Mesothelial cell of epicardium (in vitro differentiated cells): ENCODE measurements around the gene WDHD1. TPM values are rescaled to one million over a fixed set of nuclear protein-coding genes. Genes with fewer than 3 reads are reported as not detected.
A peak's percentile ranks its signal among the peaks of the same experiment; 100 is the strongest.

Experiments
- DNase-seq, 2 experiments: peaks; one replicate each; pipeline ENCODE4 v3.0.0; 2021; ENCODE audit warnings: low spot score in 2 of 2; ENCODE audit not compliant: unreplicated experiment in 2 of 2
- H3K27ac Mint-ChIP-seq: 2 replicates; pipeline ENCODE4 v1.8.0; 2021; ENCODE audit warnings: mixed read lengths
- H3K27me3 Mint-ChIP-seq: 2 replicates; pipeline ENCODE4 v1.8.0; 2021; ENCODE audit warnings: low read depth, mixed read lengths
- H3K36me3 Mint-ChIP-seq: 2 replicates; pipeline ENCODE4 v1.8.0; 2021; ENCODE audit warnings: mixed read lengths
- H3K4me1 Mint-ChIP-seq: 2 replicates; pipeline ENCODE4 v1.8.0; 2021; ENCODE audit warnings: mixed read lengths
- H3K4me3 Mint-ChIP-seq: 2 replicates; pipeline ENCODE4 v1.8.0; 2021; ENCODE audit warnings: mild to moderate bottlenecking, moderate library complexity, mixed read lengths
- H3K9me3 Mint-ChIP-seq: 2 replicates; pipeline ENCODE4 v1.8.0; 2021; ENCODE audit warnings: mixed read lengths
- total RNA-seq: library from RNA; stranded (reverse); gene quantifications from 3 replicates; pipeline ENCODE4 v1.2.1, GENCODE V29; 2021
- TF ChIP-seq, protein P1 (sequence below): fragments of 200-600 bp; sonication (generic); IDR thresholded peaks from one replicate; pipeline ENCODE4 v1.5.0; 2021; ENCODE audit warnings: antibody characterized with exemption; ENCODE audit not compliant: unreplicated experiment

WDHD1 gene, protein sequence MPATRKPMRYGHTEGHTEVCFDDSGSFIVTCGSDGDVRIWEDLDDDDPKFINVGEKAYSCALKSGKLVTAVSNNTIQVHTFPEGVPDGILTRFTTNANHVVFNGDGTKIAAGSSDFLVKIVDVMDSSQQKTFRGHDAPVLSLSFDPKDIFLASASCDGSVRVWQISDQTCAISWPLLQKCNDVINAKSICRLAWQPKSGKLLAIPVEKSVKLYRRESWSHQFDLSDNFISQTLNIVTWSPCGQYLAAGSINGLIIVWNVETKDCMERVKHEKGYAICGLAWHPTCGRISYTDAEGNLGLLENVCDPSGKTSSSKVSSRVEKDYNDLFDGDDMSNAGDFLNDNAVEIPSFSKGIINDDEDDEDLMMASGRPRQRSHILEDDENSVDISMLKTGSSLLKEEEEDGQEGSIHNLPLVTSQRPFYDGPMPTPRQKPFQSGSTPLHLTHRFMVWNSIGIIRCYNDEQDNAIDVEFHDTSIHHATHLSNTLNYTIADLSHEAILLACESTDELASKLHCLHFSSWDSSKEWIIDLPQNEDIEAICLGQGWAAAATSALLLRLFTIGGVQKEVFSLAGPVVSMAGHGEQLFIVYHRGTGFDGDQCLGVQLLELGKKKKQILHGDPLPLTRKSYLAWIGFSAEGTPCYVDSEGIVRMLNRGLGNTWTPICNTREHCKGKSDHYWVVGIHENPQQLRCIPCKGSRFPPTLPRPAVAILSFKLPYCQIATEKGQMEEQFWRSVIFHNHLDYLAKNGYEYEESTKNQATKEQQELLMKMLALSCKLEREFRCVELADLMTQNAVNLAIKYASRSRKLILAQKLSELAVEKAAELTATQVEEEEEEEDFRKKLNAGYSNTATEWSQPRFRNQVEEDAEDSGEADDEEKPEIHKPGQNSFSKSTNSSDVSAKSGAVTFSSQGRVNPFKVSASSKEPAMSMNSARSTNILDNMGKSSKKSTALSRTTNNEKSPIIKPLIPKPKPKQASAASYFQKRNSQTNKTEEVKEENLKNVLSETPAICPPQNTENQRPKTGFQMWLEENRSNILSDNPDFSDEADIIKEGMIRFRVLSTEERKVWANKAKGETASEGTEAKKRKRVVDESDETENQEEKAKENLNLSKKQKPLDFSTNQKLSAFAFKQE
- 15.5 to 16.9 TPM (median 16.1 TPM) in 3 replicates for total RNA-seq

DNA sequence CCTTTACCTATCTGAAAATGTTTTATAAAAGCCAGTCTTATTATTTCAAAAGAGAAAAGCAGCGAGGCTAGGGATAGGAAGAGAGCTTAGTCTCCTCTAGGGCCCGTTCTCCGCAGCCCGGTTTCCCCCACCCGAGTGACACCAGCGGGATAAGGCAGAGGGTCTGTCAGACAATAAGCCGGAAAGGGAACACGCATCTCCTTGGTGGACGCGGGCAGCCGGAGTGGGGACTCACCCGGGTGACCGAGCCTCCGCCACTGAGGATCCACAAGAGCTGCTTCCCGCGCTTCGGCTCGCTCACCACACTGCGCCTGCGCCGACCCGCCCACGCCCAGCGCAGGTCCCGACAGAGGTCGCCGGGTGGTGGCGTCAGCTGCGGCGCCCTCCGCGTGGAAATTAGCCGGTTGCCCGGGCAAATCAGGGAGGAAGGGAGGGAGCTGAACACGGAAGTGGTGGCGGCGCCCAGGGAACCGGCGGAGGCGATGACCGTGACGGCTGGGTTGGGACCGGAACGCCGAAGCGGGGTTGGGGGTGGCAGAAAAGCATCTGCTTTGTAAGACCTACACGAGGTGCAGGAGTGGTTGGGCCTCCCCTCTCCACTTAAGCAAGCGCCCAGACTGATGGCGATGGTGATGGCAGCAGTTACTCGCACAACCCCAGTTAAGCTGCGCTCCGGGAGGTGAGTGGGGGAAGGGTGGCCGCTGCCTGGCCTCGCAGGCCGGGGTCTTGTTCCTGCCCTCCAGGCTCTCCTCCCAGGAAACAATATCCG is at the start of gene WDHD1, which contains the start of gene SOCS4:
Gene WDHD1 (minus strand): TSS at position 307 of the 769 bp plus-strand sequence. CDS start 312 bp downstream, outside the sequence.
Gene SOCS4 (plus strand): TSS at position 444 of the 769 bp plus-strand sequence. CDS start 15,806 bp downstream, outside the sequence.
- peaks cover 42% of the 10 kb centered on the region for H3K4me1 Mint-ChIP-seq
- DNase-seq = peak; percentile 89 to 93
- no peaks in the 10 kb centered on the region for H3K9me3 Mint-ChIP-seq
- peak within 1 kb of the TSS; percentile 91 for H3K4me3 Mint-ChIP-seq
- peaks cover 1% of the 10 kb centered on the region for H3K36me3 Mint-ChIP-seq
- H3K27ac Mint-ChIP-seq = peak within 1 kb of the TSS; percentile 86
- H3K27me3 Mint-ChIP-seq = no peaks in the 10 kb centered on the region
- TF ChIP-seq, protein P1, sequence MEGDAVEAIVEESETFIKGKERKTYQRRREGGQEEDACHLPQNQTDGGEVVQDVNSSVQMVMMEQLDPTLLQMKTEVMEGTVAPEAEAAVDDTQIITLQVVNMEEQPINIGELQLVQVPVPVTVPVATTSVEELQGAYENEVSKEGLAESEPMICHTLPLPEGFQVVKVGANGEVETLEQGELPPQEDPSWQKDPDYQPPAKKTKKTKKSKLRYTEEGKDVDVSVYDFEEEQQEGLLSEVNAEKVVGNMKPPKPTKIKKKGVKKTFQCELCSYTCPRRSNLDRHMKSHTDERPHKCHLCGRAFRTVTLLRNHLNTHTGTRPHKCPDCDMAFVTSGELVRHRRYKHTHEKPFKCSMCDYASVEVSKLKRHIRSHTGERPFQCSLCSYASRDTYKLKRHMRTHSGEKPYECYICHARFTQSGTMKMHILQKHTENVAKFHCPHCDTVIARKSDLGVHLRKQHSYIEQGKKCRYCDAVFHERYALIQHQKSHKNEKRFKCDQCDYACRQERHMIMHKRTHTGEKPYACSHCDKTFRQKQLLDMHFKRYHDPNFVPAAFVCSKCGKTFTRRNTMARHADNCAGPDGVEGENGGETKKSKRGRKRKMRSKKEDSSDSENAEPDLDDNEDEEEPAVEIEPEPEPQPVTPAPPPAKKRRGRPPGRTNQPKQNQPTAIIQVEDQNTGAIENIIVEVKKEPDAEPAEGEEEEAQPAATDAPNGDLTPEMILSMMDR = no peak

DNA sequence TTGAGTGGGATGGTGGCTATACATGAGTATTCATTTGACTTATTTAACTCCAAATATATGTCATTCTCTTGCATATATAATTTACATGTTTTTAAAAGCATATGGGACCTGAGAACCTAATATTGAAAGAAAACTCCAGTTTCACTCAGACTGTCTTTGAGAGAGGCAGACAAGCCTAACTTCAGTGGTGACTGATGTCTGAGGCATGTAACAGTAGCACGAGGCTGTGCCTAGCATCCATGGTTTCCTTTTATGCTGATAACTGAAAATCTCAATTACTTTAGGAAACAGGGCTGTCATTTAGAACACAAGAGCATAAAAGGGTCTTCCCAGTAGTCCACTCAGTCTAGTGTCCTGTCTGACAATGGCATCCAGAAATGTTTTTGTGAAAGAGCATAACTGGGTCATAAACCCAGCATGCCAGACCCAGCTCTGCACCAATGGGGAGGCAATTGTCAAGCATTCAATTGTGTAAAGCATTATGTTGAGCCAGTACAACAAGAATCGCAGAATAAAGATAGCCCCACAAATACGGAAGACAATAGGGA is 48.8 kb upstream of the WDHD1 start:
- no peak overlapping the region for H3K4me3 Mint-ChIP-seq
- no peak overlapping the region for H3K27ac Mint-ChIP-seq
- no peaks in the 10 kb centered on the region for H3K27me3 Mint-ChIP-seq
- peaks cover 37% of the 10 kb centered on the region for H3K4me1 Mint-ChIP-seq
- TF ChIP-seq, protein P1 = no peak
- H3K9me3 Mint-ChIP-seq = no peaks in the 10 kb centered on the region
- H3K36me3 Mint-ChIP-seq = no peaks in the 10 kb centered on the region
- no peak for DNase-seq

DNA sequence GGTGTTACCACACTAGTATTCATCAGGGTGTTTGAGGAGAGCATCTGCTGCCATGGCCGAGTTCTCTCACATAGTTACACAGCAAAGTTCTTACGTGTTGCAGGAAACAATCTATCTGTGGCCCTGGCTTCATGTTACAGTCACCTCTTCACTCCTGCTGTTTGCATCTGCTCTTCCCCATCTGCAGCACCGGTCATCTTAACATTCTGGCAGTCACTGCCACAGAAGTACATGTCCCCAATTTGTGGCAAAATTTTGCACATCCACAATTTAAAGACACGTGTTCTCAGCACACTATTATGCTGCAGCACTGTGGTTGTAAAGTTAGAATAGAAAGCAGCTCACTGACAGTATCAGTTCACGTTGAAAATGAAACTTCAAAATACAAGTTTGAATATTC is 47.8 kb upstream of the WDHD1 start:
- DNase-seq = no peak
- H3K4me3 Mint-ChIP-seq = no peak overlapping the region
- H3K27me3 Mint-ChIP-seq = no peaks in the 10 kb centered on the region
- no peaks in the 10 kb centered on the region for H3K36me3 Mint-ChIP-seq
- H3K27ac Mint-ChIP-seq = no peak overlapping the region
- TF ChIP-seq, protein P1 = no peak
- peaks cover 37% of the 10 kb centered on the region for H3K4me1 Mint-ChIP-seq
- no peaks in the 10 kb centered on the region for H3K9me3 Mint-ChIP-seq

DNA sequence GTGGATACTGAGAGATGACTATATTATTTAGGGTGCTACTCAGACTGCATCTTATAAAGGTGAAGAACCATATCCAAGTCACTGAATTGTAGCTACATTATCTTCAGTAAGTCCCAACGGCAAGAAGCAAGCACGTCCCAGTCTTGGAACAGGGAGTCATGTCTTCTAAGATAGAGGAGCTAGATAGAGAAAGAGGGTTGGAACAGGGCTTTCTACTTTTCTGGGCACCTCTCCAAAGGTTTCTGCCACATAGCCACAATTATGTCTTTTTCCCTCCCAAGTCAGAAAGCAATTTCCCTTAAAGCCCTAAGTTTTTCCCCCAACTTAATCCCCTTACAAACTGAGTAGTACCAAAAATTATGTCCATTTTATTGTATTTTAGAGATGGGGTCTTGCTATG is 47.0 kb upstream of the WDHD1 start:
- no peaks in the 10 kb centered on the region for H3K9me3 Mint-ChIP-seq
- H3K27ac Mint-ChIP-seq = no peak overlapping the region
- no peaks in the 10 kb centered on the region for H3K27me3 Mint-ChIP-seq
- no peak overlapping the region for H3K4me3 Mint-ChIP-seq
- no peak for DNase-seq
- TF ChIP-seq, protein P1 = no peak
- H3K4me1 Mint-ChIP-seq = peaks cover 37% of the 10 kb centered on the region
- no peaks in the 10 kb centered on the region for H3K36me3 Mint-ChIP-seq
